Stimulated activated CD4-positive, alpha-beta T cell treated with anti-CD3 and anti-CD28 coated beads, TNF-alpha, amount 100 ng/mL, for 4 hours (primary cell): ENCODE results near the gene AP3M1.

Source experiments
- DNase-seq, 3 experiments: peaks; one replicate each; pipeline ENCODE4 v3.0.0-alpha.2; 2020; ENCODE audit warnings: low read depth in 3 of 3

The AP3M1 gene

DNA sequence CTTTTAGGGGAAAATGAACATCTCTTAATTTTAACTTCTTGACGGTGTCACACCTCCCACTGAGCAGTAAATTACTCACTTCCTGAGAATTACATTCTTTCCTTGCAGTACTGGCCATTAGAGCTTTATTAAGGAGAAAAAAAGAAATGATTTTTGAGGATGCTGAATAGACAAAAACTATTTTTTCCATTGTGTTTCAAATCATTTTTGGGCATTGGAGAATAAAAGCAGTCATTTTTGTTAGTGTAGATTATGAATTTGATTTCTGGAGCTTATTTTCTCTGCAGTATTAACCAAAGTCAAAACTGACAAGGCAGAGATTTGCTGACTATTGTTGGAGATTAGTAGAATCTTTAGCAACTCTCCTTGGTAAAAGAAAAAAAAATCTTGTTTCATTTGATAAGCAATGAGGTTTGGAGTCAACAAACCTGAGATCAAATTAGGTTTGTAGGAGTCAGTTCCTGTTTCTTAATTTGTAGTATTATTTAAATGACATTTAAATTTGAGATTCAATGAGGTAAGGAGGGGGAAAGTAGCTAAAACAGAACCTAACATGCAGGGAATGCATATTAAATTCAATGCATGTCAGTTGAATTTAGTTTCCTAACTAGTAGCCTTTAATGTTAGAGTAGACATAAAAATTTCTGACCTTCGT lies 70.6 kb downstream of the AP3M1 start:
- DNase-seq, result no peak

DNA sequence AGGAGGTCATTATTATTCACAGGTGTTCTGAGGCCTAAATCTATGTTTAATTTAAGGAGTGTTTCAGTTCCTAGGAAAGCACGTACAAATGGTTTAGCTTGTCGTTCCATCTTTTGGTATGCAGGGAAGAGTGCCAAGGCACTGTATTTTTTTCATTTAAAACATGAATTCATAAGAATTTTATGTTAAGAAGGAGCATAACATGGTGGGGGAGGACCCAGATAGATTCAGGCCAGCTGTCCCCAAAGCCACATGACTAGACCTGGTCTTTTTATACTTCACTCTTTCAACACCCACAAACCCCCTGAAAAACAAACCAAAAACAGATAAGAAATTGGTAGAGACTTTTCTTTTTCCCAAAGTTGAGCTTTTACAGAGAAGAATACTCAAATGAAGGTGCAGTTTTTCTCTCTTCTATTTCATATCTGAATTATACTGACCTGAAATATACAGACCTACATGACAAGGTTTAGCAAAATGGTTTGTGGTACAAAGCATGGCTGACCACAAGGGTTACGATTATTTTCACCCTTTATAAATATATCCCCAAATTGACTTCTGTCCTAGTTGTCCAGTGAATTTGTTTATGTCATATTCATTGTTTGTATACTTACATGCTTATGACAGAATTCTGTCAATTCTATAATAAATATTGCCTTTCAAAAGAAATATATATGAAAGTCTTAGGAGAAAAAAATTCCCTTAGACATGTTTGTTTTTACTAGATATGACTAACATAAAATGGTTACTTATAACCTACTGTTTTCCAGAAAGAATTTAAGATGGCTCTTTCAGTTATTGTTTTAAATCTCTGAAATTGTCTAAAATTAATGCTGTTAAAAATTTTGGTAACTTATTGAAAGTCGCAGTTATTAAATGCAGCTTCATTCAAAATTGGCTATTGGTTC lies 71.3 kb downstream of the AP3M1 start:
- DNase-seq, result no peak

DNA sequence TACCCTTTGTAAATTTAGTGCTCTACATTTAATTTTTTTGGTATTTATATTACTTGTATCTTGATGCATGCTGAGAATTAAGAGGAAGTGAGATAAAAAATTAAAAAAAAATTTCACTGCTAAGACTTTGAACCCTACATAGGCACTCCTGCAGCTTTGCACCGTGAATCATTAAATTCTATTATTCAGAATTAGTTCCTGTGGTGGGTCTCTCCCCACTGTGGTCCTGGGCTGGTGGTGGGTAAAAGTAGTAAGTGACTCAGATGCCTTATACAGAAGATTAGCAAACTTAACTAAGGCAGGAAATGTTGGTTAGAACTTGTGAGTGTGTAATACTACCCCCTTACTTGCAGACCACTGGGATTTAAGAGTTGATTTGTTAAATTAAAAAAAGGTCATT lies 72.6 kb downstream of the AP3M1 start:
- no peak for DNase-seq

DNA sequence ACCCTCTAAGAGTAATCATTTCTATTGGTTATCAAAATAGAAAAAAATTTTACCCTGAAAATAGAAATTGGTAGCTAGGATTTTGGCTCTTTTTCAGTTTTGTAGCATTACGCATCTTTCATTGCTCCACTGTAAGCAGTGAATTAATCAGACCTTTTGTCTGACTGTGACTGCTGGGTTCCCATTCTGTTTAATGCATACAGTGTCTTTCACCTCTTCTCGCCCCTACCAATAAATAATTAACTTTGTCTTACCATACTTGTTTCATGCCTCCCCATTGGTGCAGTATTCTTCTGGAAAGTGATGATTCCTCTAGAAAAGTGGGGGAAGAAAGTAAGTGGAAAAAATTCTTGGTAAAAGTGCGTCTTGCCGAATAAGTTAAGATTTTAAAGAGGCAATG lies 73.2 kb downstream of the AP3M1 start:
- no peak for DNase-seq

DNA sequence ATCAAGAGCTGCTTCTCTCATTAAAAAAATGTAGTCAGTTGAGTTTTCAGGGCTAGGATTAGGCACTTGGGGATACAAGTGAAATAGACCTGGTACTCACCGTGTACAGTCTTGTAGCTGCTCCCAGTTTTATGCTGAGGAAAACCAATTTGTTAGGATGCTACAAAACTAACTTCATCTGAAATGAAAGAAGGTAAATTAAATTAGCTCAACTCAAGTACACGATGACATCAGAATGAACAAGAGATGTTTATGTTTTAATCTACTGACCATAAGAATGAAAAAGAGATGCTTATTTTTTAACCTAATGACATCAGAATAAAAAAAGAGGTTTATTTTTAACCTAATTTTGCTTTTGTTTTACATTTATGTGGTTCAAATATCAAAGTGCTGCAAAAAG lies 73.7 kb downstream of the AP3M1 start:
- no peak for DNase-seq

DNA sequence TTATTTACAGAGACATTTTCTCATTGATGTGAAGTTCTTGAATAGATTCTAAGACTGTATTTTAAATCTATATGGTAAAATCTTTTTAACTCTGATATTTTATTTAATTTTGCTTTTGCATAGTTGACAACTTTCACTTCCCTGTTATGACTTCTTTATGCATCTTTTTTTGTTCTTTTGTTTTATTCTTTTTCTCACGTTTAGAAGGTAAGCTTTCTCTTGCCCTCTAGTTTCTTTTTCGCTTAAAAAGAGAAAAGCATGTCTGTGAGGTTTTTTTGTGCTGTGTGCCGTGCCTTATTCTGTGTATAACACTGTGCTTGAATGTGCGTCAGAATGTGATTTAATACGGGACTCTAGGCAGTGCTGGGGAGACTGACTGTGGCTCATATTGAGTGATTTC lies 74.7 kb downstream of the AP3M1 start:
- DNase-seq, result no peak

DNA sequence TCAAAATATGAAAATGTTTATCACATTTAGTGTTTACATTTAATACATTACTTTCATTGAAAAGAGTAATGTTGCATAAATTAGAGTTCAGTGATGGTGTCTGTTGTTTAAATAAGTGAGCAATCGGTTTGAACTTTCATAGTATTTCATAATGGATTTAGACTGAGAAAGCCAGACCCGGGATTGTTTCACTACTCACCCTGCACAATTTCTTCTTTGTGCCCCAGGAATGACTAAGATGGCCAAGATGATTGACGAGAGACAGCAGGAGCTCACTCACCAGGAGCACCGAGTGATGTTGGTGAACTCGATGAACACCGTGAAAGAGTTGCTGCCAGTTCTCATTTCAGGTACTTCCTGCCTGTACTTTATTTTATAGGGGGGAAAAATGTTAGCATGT lies 78.1 kb downstream of the AP3M1 start:
- no peak for DNase-seq

DNA sequence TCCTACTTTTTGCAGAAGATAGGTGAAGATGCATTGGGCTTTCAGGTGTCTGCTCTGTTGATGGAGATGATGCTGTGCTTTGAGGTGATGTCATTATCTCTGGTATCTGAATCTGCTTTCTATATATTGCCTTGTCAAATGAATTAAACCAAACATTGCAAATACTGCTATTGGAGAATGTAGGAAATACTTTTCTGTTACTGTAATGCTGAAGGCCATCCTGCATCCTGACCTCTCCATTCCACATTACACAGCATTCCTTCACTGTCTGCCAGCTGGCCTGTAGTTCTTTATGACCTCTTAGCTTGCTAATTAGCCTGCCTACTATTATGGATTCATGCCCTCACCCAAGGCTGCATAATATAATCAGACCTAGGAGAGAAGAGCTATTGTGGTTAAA lies 79.5 kb downstream of the AP3M1 start:
- no peak for DNase-seq
